HG03196 (cell line): Measurements from ENCODE around the gene XRCC3.

ENCODE experiments used
- ATAC-seq: cut with Tn5 transposase; IDR thresholded peaks from one replicate; pipeline ENCODE4 v1.9.1; 2021; ENCODE audit not compliant: unreplicated experiment

The XRCC3 gene

GRCh38 chr14:103738701-103739451 lies 23.6 kb upstream of the XRCC3 start:
- ATAC-seq = no peak

GRCh38 chr14:103738166-103738565 lies 22.9 kb upstream of the XRCC3 start:
- no peak for ATAC-seq

GRCh38 chr14:103737432-103738045 lies 22.3 kb upstream of the XRCC3 start:
- ATAC-seq = no peak

- no peak for ATAC-seq
Measured at GRCh38 chr14:103736546-103737431, 21.5 kb upstream of the XRCC3 start.

- ATAC-seq = no peak
Measured at GRCh38 chr14:103735815-103736545, 20.7 kb upstream of the XRCC3 start.

- ATAC-seq = no peak
Measured at GRCh38 chr14:103735439-103735814, 20.2 kb upstream of the XRCC3 start.

GRCh38 chr14:103735022-103735421 lies 19.8 kb upstream of the XRCC3 start:
- no peak for ATAC-seq

- ATAC-seq = no peak
Measured at GRCh38 chr14:103734081-103734888, 19.0 kb upstream of the XRCC3 start.

- no peak for ATAC-seq
Measured at GRCh38 chr14:103733651-103734050, 18.4 kb upstream of the XRCC3 start.

- no peak for ATAC-seq
Measured at GRCh38 chr14:103732868-103733620, 17.8 kb upstream of the XRCC3 start.

GRCh38 chr14:103731916-103732867 lies 16.9 kb upstream of the XRCC3 start:
- no peak for ATAC-seq

GRCh38 chr14:103731481-103731880 lies 16.2 kb upstream of the XRCC3 start:
- no peak for ATAC-seq

GRCh38 chr14:103730490-103731035 lies 15.3 kb upstream of the XRCC3 start:
- ATAC-seq = no peak

- ATAC-seq = no peak
Measured at GRCh38 chr14:103729496-103730448, 14.5 kb upstream of the XRCC3 start.

GRCh38 chr14:103728721-103729120 lies 13.5 kb upstream of the XRCC3 start:
- ATAC-seq = no peak

- ATAC-seq = no peak
Measured at GRCh38 chr14:103728141-103728540, 12.9 kb upstream of the XRCC3 start.
